Putamen (tissue), 1 donor: ENCODE measurements around the gene WNT11.

ENCODE experiments used
- DNase-seq: peaks from one replicate; pipeline ENCODE4 v3.0.0-alpha.2; 2016; ENCODE audit warnings: low spot score

The WNT11 gene

DNA sequence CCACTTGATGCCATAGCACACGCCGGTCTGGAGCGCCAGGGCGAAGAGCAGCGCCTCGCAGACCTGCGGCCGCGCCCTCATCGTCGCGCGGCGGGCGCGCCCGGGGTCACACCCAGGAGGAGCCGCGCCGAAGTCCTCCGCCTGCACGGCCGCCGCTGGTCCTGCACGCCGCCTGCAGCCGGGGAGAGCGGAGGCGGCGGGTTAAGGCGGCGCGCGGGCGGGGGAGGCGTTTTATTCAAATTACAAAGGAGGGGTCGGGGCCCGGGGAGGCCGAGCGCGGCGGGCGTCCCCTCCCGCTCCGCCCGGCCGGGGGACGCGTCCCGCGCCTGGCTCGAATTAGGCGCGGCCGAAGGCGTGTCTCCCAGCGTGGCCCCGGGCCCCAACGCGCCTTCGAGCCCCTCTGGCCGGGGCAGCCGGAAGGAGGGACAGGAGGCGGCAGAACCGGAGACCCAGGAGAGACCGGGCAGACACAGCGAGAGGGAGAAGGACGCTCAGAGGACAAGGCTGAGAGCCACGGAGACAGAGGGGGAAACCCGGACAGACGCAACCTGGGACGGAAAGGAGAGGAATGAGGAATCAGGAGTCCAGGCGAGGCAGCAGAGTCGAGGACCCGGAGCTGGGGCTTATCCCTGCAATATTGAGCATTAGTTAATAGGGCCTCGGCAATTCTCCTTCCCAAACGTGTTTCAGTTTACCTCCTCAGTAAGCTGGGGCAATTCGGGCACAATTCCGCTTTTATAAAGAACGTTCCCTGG lies at the start of gene WNT11:
Gene WNT11, minus strand, starts transcription at position 176 of the 755 bp plus-strand sequence. Its CDS starts 95 bp downstream, at position 81.
- DNase-seq = no peak

DNA sequence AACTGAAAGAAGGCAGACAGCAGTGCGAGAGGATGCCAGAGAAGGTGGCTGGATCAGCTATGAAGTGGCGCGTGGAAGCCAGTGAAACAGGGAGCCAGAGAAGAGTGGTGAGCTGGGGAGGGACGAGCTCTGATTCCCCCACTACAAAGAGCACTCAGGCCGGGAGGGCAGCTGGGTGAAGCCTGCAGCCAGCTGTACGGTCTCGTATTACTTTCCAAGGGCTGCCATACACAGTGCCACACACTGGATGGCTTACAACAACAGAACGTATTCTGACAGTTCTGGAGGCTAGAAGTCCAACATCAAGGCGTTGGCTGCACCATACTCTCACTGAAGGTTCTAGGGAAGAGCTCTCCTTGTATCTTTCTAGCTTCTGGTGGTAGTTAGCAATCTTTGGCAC lies 47.1 kb upstream of the WNT11 start:
- no peak for DNase-seq

- no peak for DNase-seq
Observed at GRCh38 chr11:76252631-76253070, 46.3 kb upstream of the WNT11 start.

- DNase-seq = no peak
Observed at GRCh38 chr11:76251576-76251975, 45.3 kb upstream of the WNT11 start.

DNA sequence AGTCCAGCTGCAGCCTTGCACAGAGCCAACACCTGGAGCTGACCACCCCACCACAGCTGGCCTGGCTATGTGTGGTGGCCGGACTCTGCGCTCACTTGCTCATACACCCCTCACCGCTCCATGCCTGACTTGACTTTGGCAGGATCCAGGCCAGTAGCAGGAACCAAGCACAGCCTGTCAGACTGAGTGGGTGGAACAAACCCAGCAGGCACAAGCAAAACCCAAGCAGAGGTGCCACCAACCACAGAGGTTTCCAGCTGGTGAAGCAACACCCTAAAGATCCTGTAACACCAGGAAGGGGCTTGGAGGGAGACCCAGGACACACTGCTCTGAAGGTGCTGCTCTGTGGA lies 44.9 kb upstream of the WNT11 start:
- no peak for DNase-seq

- no peak for DNase-seq
Observed at GRCh38 chr11:76250520-76251225, 44.4 kb upstream of the WNT11 start.

DNA sequence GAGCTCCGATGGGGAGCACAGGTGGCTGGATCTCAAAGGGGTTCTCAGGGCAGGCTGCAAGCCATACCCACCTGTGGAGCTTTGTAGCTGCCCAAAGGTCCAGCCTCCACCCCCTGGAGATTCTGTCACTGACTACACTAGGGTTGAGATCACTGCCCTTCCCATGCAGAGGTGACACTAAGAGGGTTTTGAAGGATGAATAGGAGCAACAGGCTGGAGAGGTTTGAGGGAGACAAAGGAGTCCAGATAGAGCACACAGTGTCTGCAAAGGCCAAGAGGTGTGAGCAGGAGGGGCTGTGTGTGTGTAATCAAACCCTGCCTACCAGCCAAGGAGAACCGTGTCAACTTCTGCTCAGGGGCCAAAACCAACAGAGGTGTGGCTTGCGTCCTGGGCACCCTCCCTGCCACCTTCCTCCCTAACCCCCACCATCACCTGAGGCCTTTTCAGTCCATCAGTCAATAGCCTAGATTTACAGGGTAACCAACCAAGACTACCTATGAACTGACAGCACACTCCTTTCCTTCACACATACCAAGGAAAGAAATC lies 43.0 kb upstream of the WNT11 start:
- DNase-seq = no peak

GRCh38 chr11:76248210-76248609 lies 41.9 kb upstream of the WNT11 start:
- no peak for DNase-seq

DNA sequence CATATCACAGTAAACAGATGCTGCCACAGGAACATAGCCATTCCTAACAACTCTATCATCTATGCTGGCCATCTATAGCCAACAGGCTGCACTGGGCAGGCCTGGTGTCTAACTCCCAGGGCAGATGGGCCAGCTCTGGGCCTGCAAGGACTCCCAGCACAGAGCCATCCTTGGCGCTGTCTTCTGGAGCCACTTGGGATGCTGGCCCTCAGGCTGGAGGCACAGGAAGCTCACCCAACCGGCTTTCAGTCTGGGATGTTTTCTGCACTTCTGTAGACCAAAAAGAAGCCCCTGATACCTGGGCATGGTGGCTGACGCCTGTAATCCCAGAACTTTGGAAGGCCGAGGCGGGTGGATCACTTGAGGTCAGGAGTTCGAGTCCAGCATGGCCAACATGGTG lies 40.8 kb upstream of the WNT11 start:
- no peak for DNase-seq

- DNase-seq = no peak
Observed at GRCh38 chr11:76246271-76246933, 40.1 kb upstream of the WNT11 start.

DNA sequence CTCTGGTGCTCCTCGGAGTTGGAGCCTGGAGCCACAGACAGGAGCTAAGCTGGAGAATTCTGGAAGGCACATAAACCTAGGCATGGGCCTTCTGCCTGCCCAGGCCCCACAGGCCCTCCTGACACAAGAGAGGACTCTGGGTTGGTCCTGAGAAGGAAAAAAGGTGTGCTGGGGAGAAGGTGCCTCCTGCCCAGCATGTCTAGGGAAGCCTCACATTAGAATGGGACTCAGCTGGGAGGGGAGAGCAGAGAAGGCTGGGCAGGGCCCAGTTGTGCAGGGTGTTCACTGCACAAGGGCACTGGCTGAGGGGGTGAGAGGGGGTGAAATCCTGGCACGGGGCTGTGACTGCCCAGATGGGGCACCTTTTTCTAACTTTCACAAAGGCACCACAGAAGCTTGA lies 39.4 kb upstream of the WNT11 start:
- DNase-seq = no peak

DNA sequence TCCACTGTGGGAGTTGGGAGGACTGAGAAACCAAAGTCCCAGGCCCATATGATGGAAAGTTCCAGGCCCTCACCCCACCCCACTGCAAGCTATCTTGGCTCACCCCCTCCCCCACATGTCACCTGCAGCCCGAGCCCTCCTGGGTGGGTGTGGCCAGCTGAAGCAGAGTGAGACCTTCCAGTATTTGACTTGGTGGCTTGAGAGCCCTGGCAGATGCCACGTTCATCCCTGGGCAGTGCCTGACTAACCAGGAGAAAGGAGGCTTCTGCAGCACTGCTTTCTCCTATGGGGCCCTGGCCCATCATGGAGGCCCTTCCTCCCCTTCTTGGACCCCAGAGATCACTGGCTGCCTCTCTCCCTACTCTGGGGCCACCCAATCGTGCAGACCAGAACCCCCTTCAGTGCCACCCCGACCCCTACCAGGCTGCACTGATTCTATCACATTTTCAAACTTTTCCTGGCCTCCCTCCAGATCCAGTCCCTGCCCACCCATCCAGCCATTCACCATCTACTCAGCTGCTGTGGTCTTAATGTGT lies 38.1 kb upstream of the WNT11 start:
- DNase-seq = no peak

DNA sequence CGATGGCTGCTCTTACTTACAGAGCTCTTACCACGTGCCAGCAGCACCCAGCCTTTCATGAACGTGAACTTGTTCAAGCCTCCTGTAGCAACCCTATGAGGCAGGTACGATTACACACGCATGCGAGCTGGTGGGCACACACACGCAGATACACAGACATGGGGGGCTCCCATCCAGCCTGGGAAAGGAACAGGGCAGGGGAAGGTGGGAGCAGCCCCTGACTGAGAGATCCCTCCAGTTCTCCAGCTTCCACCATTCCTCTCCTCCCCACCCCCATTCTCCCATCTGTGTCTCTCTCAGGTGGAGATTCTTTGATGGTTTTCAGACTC lies 37.6 kb upstream of the WNT11 start:
- no peak for DNase-seq

DNA sequence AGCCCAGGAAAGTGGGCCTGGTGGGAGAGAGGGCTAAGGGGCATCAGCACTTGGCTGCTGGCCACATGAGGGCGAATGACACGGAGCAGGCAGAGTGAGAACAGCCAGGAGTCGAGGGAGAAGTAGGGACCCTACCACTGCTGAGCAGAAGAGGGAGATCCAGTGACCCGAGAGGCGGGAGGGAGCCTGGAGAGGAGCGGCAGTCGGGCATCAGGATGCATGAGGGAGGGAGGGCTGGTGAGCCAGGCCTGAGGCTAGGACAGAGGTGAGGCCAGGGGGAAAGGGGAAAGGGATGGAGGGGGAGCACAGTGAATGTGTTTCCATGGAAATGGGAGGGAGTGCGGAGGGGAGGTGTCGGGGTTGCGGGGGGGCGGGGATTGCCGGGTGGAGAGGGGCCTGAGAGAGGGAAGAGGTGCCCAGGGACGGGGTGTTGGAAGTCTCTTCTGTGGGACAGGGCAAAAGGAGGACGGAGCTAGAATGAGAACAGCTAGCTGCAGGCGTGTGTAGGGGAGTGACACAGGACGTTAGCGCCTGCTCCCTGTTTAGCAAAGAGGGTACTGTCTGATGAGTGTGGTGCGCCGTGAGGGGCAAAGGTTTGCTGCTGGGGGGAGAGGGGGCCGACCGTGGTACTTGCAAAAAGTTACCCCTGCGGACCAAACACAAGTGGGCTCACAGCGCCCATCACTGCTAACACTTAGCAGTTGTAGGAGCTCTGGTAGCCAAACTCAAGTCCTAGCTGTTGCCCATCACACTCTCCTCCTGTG lies 37.1 kb upstream of the WNT11 start:
- no peak for DNase-seq

DNA sequence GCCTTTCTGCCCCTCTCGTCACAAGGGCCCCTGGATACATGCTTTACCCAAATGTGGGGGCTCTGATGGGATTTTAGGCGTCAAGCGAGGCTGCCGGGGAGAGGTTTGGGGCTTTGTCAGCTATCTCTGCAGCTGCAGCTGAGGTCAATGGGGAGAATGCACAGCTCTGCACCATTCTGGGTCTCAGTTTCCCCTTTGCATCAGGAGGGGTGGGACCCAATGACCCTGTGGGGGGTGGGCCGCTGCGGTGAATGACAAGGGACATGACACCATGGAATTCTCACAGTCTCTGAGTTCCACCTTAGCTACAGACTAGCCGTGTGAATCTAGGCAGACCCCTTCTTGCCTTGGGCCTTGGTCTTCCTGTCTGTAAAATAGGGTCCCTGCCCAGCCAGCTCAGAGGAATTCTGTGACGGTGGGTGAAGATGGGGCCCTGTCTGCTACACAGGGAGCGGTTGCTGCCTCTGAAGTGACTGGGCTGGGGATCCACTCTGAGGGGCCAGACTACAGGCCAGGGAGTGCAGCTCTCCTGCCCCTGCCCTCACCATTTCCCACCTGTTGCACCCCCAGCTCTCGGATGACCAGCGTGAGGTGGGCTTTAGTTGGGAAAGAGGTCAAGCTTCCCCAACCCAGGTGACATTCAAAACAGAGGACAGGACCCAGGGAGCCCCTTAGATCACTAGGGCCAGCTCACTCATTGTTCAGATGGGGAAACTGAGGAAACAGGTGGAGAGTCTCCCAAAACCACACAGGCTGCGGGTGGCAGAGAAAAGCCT lies 35.9 kb upstream of the WNT11 start:
- no peak for DNase-seq

DNA sequence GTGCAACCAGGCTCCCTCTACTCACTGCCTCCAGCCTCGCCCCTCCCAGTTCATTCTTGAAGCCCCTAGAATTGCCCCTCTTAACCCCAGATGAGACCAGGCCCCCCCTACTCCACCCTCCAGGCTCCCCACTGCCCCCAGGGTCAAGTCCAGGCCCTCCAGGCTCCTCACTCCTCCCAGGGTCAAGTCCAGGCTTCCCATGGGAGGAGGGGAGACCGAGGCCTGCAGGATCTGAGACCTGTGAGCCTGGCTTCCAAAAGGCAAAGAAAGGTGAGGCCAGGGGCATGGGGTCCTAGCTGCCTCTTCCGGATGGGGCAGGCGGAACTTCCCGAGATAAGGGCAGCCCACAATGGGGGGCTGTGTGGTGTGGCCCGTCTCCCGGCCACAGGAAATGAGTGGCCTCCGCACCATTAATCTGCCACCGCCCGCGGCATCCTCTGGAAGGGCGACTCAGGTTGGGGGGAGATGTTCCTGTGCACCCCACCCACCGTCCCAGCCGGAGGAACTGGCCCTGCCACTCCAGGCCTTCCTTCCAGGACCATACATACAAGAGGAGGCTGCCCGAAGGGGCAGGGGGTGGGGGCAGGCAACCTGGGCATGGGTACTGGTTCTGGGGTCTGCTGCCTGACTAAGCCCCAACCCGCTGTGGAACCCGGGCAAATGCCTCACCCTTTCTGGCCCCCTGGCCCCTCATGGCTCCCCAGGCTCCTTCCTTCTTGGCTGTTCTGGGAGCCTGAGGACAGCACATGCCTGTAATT lies 35.1 kb upstream of the WNT11 start:
- DNase-seq = no peak

DNA sequence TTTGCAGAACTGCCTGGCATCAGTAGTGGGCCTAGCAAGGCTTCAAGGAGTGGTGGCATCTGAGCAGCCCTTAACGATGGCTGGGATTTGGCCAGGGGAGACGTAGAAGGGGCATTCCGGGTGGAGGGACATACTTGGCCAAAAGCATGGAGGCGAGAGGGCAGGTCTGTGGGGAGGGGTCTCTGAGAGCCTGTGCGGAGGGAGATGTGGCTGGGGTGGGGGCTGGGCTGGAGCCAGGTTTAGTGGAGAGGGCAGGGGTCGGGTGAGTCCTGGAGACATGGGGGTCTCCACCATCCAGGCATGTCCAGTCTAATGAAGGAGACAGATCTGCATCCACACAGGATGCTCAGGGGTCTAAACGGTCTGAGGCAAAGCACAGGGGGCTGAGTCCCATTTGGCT lies 34.4 kb upstream of the WNT11 start:
- DNase-seq = no peak

- DNase-seq = no peak
Observed at GRCh38 chr11:76240161-76240540, 33.8 kb upstream of the WNT11 start.

DNA sequence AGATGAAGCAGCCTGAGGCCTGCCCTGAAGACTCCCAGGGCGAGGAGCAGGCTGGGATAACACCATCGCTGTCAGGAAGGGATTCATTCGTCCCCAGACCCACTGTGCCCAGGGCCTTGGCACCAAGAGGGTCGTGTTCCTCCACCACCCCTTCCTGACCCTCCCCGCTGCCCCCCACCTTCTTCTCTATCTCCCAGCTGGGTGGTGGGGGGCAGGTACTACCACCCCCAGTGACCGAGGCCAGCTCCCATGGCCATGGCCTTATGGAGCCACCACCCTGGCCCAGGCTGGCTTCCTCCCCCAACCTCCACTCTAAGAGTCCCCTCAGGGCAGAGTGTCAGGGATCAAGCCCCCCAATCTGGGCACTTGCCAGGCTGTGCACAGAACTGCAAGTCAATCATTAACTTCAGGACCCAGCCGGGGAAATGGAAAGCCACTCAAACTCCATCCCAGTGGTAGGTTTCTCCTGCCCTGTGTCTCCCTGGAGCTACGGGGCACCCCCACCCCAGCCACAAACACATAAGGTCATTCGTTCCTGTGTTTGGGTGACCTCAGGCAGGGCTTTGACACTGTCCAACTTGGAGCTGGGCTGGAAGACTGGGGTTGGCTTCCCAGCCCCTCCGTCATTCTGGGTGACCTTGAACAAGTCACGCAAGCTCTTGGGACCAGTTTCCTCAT lies 33.3 kb upstream of the WNT11 start:
- no peak for DNase-seq

DNA sequence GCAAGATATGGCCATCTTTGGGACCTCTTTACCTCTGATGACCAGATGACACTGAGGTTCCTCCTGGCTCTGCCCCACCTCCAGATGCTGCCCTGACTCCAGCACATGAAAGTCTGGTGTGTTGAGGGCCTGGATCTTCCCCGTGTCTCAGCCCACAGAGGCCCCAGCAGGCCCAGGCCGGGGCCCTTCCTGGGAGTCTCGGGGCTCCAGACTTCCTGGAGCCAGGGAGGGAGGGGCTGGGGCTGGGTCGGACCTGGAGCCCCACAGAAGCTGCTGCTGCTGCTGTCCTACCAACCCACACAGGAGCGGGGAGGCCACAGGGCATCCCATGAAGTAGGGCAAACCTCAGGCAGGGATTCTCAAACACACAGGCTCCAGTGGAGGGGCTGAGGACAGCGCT lies 32.2 kb upstream of the WNT11 start:
- DNase-seq = no peak
